ENCODE measurements around the gene KLHL22. TPM values are rescaled to one million over a fixed set of nuclear protein-coding genes. Genes with fewer than 3 reads are reported as not detected.

The KLHL22 gene
- total and polyA plus RNA-seq, 2 of the 13 experiments (the other 11 are each of a cell fraction or from before 2014, with no cell fraction given) = 10.9 to 14.8 TPM

DNA sequence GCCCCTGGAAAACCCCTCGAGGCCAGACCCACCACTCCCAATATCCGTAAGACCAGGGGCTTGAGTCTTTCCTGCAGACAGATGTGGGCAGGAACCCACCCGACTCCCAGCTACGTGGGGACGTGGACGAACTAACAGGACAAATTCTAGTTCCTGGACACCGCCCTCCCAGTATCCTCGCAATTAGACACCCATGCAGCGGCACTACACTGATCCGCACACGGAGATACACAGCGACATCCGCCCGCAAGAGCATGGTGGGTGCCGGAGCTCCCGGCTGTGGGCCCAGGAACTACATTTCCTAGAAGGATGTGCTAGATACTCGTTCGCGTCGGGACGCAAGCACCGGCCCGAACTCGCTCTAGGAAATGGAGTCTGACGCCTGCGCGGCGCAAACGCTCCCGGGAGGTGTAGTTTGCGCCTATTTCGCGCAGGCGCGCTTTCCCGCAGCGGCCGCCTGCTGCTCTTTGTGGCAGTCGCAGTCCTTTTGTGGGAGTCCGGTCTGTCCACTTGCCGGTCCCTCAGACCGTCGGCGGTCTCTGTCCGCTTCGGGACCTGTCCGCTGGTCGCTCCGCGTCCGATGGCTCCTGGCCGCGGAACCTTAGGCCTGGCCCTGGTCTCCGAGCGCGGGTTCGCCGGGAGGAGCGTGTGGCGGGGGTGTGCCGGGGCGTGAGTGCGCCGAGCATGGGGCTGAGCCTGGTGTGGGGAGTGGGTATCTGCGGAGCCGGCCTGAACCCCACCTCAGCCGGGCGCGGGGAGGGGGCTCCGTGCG is 101.7 kb downstream of the KLHL22 start, which contains the start of gene ZNF74 (continued):
- TF ChIP-seq, protein P1, sequence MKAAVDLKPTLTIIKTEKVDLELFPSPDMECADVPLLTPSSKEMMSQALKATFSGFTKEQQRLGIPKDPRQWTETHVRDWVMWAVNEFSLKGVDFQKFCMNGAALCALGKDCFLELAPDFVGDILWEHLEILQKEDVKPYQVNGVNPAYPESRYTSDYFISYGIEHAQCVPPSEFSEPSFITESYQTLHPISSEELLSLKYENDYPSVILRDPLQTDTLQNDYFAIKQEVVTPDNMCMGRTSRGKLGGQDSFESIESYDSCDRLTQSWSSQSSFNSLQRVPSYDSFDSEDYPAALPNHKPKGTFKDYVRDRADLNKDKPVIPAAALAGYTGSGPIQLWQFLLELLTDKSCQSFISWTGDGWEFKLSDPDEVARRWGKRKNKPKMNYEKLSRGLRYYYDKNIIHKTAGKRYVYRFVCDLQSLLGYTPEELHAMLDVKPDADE (CRISPR knock-in tag; IDR thresholded peaks at IDR 0.05) = no peak
- TF ChIP-seq, protein P2, sequence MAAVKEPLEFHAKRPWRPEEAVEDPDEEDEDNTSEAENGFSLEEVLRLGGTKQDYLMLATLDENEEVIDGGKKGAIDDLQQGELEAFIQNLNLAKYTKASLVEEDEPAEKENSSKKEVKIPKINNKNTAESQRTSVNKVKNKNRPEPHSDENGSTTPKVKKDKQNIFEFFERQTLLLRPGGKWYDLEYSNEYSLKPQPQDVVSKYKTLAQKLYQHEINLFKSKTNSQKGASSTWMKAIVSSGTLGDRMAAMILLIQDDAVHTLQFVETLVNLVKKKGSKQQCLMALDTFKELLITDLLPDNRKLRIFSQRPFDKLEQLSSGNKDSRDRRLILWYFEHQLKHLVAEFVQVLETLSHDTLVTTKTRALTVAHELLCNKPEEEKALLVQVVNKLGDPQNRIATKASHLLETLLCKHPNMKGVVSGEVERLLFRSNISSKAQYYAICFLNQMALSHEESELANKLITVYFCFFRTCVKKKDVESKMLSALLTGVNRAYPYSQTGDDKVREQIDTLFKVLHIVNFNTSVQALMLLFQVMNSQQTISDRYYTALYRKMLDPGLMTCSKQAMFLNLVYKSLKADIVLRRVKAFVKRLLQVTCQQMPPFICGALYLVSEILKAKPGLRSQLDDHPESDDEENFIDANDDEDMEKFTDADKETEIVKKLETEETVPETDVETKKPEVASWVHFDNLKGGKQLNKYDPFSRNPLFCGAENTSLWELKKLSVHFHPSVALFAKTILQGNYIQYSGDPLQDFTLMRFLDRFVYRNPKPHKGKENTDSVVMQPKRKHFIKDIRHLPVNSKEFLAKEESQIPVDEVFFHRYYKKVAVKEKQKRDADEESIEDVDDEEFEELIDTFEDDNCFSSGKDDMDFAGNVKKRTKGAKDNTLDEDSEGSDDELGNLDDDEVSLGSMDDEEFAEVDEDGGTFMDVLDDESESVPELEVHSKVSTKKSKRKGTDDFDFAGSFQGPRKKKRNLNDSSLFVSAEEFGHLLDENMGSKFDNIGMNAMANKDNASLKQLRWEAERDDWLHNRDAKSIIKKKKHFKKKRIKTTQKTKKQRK (IDR thresholded peaks at IDR 0.05; ENCODE audit: low read length) = no peak
- no peak; the same call in 1 of the 2 replicates for TF ChIP-seq NR3C1 (CRISPR knock-in tag; IDR thresholded peaks at IDR 0.05)
- peak; percentile 31; the same call in 1 of the 2 replicates for TF ChIP-seq ZNF749 (CRISPR knock-in tag; IDR thresholded peaks at IDR 0.05; ENCODE audit: borderline replicate concordance)
- no peak for TF ChIP-seq MAFF (IDR thresholded peaks at IDR 0.05; ENCODE audit: low read depth, low read length)
- TF ChIP-seq, protein P3, sequence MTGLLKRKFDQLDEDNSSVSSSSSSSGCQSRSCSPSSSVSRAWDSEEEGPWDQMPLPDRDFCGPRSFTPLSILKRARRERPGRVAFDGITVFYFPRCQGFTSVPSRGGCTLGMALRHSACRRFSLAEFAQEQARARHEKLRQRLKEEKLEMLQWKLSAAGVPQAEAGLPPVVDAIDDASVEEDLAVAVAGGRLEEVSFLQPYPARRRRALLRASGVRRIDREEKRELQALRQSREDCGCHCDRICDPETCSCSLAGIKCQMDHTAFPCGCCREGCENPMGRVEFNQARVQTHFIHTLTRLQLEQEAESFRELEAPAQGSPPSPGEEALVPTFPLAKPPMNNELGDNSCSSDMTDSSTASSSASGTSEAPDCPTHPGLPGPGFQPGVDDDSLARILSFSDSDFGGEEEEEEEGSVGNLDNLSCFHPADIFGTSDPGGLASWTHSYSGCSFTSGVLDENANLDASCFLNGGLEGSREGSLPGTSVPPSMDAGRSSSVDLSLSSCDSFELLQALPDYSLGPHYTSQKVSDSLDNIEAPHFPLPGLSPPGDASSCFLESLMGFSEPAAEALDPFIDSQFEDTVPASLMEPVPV (CRISPR knock-in tag; IDR thresholded peaks at IDR 0.05) = no peak
- TF ChIP-seq, protein P4, sequence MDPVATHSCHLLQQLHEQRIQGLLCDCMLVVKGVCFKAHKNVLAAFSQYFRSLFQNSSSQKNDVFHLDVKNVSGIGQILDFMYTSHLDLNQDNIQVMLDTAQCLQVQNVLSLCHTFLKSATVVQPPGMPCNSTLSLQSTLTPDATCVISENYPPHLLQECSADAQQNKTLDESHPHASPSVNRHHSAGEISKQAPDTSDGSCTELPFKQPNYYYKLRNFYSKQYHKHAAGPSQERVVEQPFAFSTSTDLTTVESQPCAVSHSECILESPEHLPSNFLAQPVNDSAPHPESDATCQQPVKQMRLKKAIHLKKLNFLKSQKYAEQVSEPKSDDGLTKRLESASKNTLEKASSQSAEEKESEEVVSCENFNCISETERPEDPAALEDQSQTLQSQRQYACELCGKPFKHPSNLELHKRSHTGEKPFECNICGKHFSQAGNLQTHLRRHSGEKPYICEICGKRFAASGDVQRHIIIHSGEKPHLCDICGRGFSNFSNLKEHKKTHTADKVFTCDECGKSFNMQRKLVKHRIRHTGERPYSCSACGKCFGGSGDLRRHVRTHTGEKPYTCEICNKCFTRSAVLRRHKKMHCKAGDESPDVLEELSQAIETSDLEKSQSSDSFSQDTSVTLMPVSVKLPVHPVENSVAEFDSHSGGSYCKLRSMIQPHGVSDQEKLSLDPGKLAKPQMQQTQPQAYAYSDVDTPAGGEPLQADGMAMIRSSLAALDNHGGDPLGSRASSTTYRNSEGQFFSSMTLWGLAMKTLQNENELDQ (CRISPR knock-in tag; IDR thresholded peaks at IDR 0.05; ENCODE audit: borderline replicate concordance) = no peak
- TF ChIP-seq ZNF263 (CRISPR knock-in tag; IDR thresholded peaks at IDR 0.05) = peak; percentile 70; the same call in 1 of the 2 replicates
- TF ChIP-seq ZNF335 (CRISPR knock-in tag; IDR thresholded peaks at IDR 0.05) = peak; percentile 68; the same call in 1 of the 2 replicates
- no peak for TF ChIP-seq FOXO1 (CRISPR knock-in tag; IDR thresholded peaks at IDR 0.05)
- peak; percentile 66 for TF ChIP-seq RXRB (CRISPR knock-in tag; IDR thresholded peaks at IDR 0.05; ENCODE audit: borderline replicate concordance)
- TF ChIP-seq STAG1 (CRISPR knock-in tag; IDR thresholded peaks at IDR 0.05) = peak; percentile 10; the same call in 1 of the 2 replicates
- TF ChIP-seq, protein P5, sequence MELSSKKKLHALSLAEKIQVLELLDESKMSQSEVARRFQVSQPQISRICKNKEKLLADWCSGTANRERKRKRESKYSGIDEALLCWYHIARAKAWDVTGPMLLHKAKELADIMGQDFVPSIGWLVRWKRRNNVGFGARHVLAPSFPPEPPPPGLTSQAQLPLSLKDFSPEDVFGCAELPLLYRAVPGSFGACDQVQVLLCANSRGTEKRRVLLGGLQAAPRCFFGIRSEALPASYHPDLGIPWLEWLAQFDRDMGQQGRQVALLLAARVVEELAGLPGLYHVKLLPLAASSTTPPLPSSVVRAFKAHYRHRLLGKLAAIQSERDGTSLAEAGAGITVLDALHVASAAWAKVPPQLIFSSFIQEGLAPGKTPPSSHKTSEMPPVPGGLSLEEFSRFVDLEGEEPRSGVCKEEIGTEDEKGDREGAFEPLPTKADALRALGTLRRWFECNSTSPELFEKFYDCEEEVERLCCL (CRISPR knock-in tag; IDR thresholded peaks at IDR 0.05; ENCODE audit: borderline replicate concordance) = peak; percentile 47; the same call in 1 of the 2 replicates
- TF ChIP-seq NBN (conservative IDR thresholded peaks at IDR 0.05) = no peak
- TF ChIP-seq POLR2AphosphoS5 (IDR thresholded peaks at IDR 0.05; ENCODE audit: low read depth, low read length) = peak; percentile 64
- TF ChIP-seq ZNF660 (CRISPR knock-in tag; IDR thresholded peaks at IDR 0.05; ENCODE audit: borderline replicate concordance, low read depth) = no peak
- TF ChIP-seq, protein P6, sequence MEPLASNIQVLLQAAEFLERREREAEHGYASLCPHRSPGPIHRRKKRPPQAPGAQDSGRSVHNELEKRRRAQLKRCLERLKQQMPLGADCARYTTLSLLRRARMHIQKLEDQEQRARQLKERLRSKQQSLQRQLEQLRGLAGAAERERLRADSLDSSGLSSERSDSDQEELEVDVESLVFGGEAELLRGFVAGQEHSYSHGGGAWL (CRISPR knock-in tag; IDR thresholded peaks at IDR 0.05) = no peak; the same call in 1 of the 2 replicates
- TF ChIP-seq SMARCC2 (IDR thresholded peaks at IDR 0.05) = no peak
- no peak; the same call in 1 of the 2 replicates for TF ChIP-seq SIN3A (IDR thresholded peaks at IDR 0.05; ENCODE audit: borderline replicate concordance, low read depth, low read length)

Data from HepG2 (cell line).